Measurements from ENCODE around the gene HSPA1B.
"Not testable (repeated sequence)": the region's sequence is repeated elsewhere in the genome, so short reads cannot be mapped to it uniquely, and the experiment has no call there.

The HSPA1B gene

GRCh38 chr6:31861150-31861549 is 33.6 kb downstream of the HSPA1B start:
- Histone ChIP-seq H3K79me2 (ENCODE audit: insufficient read depth, low read length) (peaks cover 15% of the 10 kb centered on the region), H2AFZ (ENCODE audit: low read length) (no peak overlapping the region), H3K27me3 (ENCODE audit: insufficient read depth, low read length, poor library complexity, severe bottlenecking) (no peaks in the 10 kb centered on the region), H3K4me1 (ENCODE audit: insufficient read depth, low read length, poor library complexity, severe bottlenecking) (peaks cover 21% of the 10 kb centered on the region), H3K9me3 (ENCODE audit: insufficient read depth, low read depth, low read length) (no peaks in the 10 kb centered on the region), H3K36me3 (ENCODE audit: insufficient read depth, low read length) (no peaks in the 10 kb centered on the region), H3K9me2 (replicated peaks; ENCODE audit: low read depth, low read length) (no peaks in the 10 kb centered on the region), H3K4me3 (ENCODE audit: low read length, poor library complexity, severe bottlenecking) (peak overlapping the region; percentile 16), H3K4me2 (ENCODE audit: low read depth, low read length, poor library complexity, severe bottlenecking) (no peak overlapping the region), H3F3A (ENCODE audit: low read depth) (no peaks in the 10 kb centered on the region), H4K20me1 (ENCODE audit: insufficient read depth, low read length, poor library complexity, severe bottlenecking) (no peaks in the 10 kb centered on the region), H3K9ac (ENCODE audit: low read depth, low read length, poor library complexity, severe bottlenecking) (no peak overlapping the region)
- TF ChIP-seq EZH2phosphoT487 (IDR thresholded peaks at IDR 0.05; ENCODE audit: borderline replicate concordance), result no peak
- TF ChIP-seq CTCF (conservative IDR thresholded peaks at IDR 0.05; ENCODE audit: low read length), result no peak

- peaks cover 15% of the 10 kb centered on the region for H3K79me2 ChIP-seq (ENCODE audit: insufficient read depth, low read length)
- H3K36me3 ChIP-seq (ENCODE audit: insufficient read depth, low read length), result no peaks in the 10 kb centered on the region
- H3K4me1 ChIP-seq (ENCODE audit: insufficient read depth, low read length, poor library complexity, severe bottlenecking), result peaks cover 21% of the 10 kb centered on the region
- no peaks in the 10 kb centered on the region for H3F3A ChIP-seq (ENCODE audit: low read depth)
- H4K20me1 ChIP-seq (ENCODE audit: insufficient read depth, low read length, poor library complexity, severe bottlenecking), result no peaks in the 10 kb centered on the region
- no peak overlapping the region for H2AFZ ChIP-seq (ENCODE audit: low read length)
- H3K4me3 ChIP-seq (ENCODE audit: low read length, poor library complexity, severe bottlenecking), result peak overlapping the region; percentile 96
- TF ChIP-seq EZH2phosphoT487 (IDR thresholded peaks at IDR 0.05; ENCODE audit: borderline replicate concordance) (no peak), CTCF (conservative IDR thresholded peaks at IDR 0.05; ENCODE audit: low read length) (no peak)
- peak overlapping the region; percentile 69 for H3K9ac ChIP-seq (ENCODE audit: low read depth, low read length, poor library complexity, severe bottlenecking)
- peak overlapping the region; percentile 93 for H3K4me2 ChIP-seq (ENCODE audit: low read depth, low read length, poor library complexity, severe bottlenecking)
- no peaks in the 10 kb centered on the region for H3K9me3 ChIP-seq (ENCODE audit: insufficient read depth, low read depth, low read length)
- no peaks in the 10 kb centered on the region for H3K9me2 ChIP-seq (replicated peaks; ENCODE audit: low read depth, low read length)
- H3K27me3 ChIP-seq (ENCODE audit: insufficient read depth, low read length, poor library complexity, severe bottlenecking), result no peaks in the 10 kb centered on the region
Measured at GRCh38 chr6:31861919-31862343, 34.4 kb downstream of the HSPA1B start.

DNA sequence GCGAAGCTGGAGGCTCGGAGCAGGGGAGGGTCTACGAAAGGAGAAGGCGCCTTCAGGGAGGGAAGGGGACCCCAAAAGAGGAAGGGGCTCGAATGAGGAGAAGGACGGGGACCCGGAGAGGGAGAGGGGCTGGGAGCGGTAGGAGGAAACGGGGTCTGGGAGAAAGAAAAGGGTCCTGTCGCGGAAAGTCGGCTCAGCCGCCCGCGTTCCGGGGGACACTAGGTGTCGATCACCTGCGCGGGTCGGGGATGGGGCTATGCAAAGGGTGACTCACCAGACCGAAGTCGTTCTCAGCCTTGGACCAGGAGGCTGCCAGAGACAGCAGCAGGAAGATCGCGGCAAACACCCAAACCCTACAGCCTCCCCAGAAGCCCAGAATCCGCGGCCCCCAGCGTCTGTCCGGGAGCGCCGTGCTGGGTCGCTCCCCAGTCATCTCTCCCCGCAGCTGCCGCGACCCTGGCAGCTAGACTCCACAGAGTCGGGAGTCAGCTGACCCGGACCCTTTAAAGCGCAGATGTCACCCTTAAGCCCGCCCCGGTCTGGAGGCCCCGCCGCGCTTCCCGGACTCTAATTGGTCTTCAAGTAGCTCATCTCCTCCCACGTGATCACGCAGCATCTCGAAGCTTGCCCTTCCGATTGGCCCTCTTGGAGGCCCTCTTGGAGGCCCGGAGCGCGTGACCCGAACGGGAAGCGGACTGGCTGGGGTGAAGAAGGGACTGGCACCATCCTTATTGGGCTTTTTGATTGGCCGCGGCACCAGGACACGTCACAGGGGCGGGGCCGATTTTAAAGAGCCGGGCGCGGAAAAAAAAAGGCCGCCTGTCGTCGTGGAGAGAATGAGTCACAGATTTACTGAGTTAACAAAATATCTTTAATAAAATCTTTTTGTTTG is 35.1 kb downstream of the HSPA1B start, which contains the start of gene NEU1:
NEU1 (minus strand) TSS at position 478 of the 892 bp plus-strand sequence; CDS start at position 433, 45 bp downstream.
- Histone ChIP-seq H3K9me2 (replicated peaks; ENCODE audit: low read depth, low read length) (no peaks in the 10 kb centered on the region), H3K4me1 (ENCODE audit: insufficient read depth, low read length, poor library complexity, severe bottlenecking) (peaks cover 21% of the 10 kb centered on the region), H4K20me1 (ENCODE audit: insufficient read depth, low read length, poor library complexity, severe bottlenecking) (no peaks in the 10 kb centered on the region), H3K9ac (ENCODE audit: low read depth, low read length, poor library complexity, severe bottlenecking) (peak within 1 kb of the TSS; percentile 89), H3K79me2 (ENCODE audit: insufficient read depth, low read length) (peaks cover 15% of the 10 kb centered on the region), H3K36me3 (ENCODE audit: insufficient read depth, low read length) (no peaks in the 10 kb centered on the region), H3K4me2 (ENCODE audit: low read depth, low read length, poor library complexity, severe bottlenecking) (peak within 1 kb of the TSS; percentile 93), H3K27me3 (ENCODE audit: insufficient read depth, low read length, poor library complexity, severe bottlenecking) (no peaks in the 10 kb centered on the region), H2AFZ (ENCODE audit: low read length) (peak within 1 kb of the TSS; percentile 84), H3K9me3 (ENCODE audit: insufficient read depth, low read depth, low read length) (no peaks in the 10 kb centered on the region), H3K4me3 (ENCODE audit: low read length, poor library complexity, severe bottlenecking) (peak within 1 kb of the TSS; percentile 96), H3F3A (ENCODE audit: low read depth) (no peaks in the 10 kb centered on the region)
- TF ChIP-seq CTCF (conservative IDR thresholded peaks at IDR 0.05; ENCODE audit: low read length) (no peak), EZH2phosphoT487 (IDR thresholded peaks at IDR 0.05; ENCODE audit: borderline replicate concordance) (no peak)

GRCh38 chr6:31864123-31864562 is 36.6 kb downstream of the HSPA1B start:
- not testable (repeated sequence) for H4K20me1 ChIP-seq (ENCODE audit: insufficient read depth, low read length, poor library complexity, severe bottlenecking); H3K9me2 ChIP-seq (replicated peaks; ENCODE audit: low read depth, low read length); H3K27me3 ChIP-seq (ENCODE audit: insufficient read depth, low read length, poor library complexity, severe bottlenecking); H3F3A ChIP-seq (ENCODE audit: low read depth); H3K36me3 ChIP-seq (ENCODE audit: insufficient read depth, low read length); H3K9me3 ChIP-seq (ENCODE audit: insufficient read depth, low read depth, low read length)
- Histone ChIP-seq H3K4me1 (ENCODE audit: insufficient read depth, low read length, poor library complexity, severe bottlenecking) (peaks cover 21% of the 10 kb centered on the region), H3K79me2 (ENCODE audit: insufficient read depth, low read length) (peaks cover 15% of the 10 kb centered on the region), H3K4me3 (ENCODE audit: low read length, poor library complexity, severe bottlenecking) (peak overlapping the region; percentile 96), H3K9ac (ENCODE audit: low read depth, low read length, poor library complexity, severe bottlenecking) (peak overlapping the region; percentile 89), H2AFZ (ENCODE audit: low read length) (peak overlapping the region; percentile 84; the same call in 1 of the 2 replicates), H3K4me2 (ENCODE audit: low read depth, low read length, poor library complexity, severe bottlenecking) (peak overlapping the region; percentile 92)
